ENCODE measurements around the gene AADACL2.

Gene AADACL2

GRCh38 chr3:151733613-151734012, at the start of gene AADACL2:
AADACL2 (plus strand) TSS chr3:151733927; CDS start chr3:151734036, 109 bp downstream.
- H3K4me1 Mint-ChIP-seq = no peaks in the 10 kb centered on the region
- H3K4me3 Mint-ChIP-seq = no peak within 1 kb of the TSS
- ATAC-seq (replicated peaks; ENCODE audit: extremely low read depth, poor library complexity, severe bottlenecking) (no peak), DNase-seq (ENCODE audit: low spot score in 2 of 2) (no peak)
- peaks cover 27% of the 10 kb centered on the region for H3K27me3 Mint-ChIP-seq
- H3K36me3 Mint-ChIP-seq (ENCODE audit: insufficient read depth) = peaks cover 2% of the 10 kb centered on the region
- peaks cover 9% of the 10 kb centered on the region for H3K9me3 Mint-ChIP-seq
- H3K27ac Mint-ChIP-seq (ENCODE audit: low read depth) = no peak within 1 kb of the TSS

DNA sequence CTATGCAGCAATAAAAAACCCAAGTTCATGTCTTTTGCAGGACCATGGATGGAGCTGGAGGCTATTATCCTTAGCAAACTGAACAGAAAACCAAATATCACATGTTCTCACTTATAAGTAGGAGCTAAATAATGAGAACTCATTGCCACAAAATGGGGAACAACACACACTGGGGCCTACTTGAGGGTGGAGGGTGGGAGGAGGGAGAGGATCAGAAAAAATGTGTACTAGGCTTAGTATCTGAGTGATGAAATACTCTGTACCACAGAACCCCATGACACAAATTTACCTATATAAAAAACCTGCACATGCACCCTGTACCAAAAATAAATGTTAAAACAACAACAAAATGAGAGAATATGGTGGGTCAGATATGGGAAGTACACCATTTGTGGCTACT, 49.6 kb upstream of the AADACL2 start:
- peaks cover 35% of the 10 kb centered on the region for H3K27me3 Mint-ChIP-seq

GRCh38 chr3:151686257-151686656, 47.5 kb upstream of the AADACL2 start:
- Mint-ChIP-seq H3K4me1 (no peaks in the 10 kb centered on the region), H3K27ac (ENCODE audit: low read depth) (no peak overlapping the region), H3K27me3 (peaks cover 19% of the 10 kb centered on the region), H3K4me3 (no peak overlapping the region), H3K36me3 (ENCODE audit: insufficient read depth) (no peaks in the 10 kb centered on the region), H3K9me3 (no peaks in the 10 kb centered on the region)
- no peak for ATAC-seq (replicated peaks; ENCODE audit: extremely low read depth, poor library complexity, severe bottlenecking)
- no peak for DNase-seq (ENCODE audit: low spot score in 2 of 2)

More for the DNA sequence above, 49.6 kb upstream of the AADACL2 start:
- Mint-ChIP-seq H3K9me3 (no peaks in the 10 kb centered on the region), H3K4me3 (no peak overlapping the region), H3K36me3 (ENCODE audit: insufficient read depth) (no peaks in the 10 kb centered on the region), H3K27ac (ENCODE audit: low read depth) (no peak overlapping the region), H3K4me1 (no peaks in the 10 kb centered on the region)
- DNase-seq (ENCODE audit: low spot score in 2 of 2) = no peak
- no peak for ATAC-seq (replicated peaks; ENCODE audit: extremely low read depth, poor library complexity, severe bottlenecking)

DNA sequence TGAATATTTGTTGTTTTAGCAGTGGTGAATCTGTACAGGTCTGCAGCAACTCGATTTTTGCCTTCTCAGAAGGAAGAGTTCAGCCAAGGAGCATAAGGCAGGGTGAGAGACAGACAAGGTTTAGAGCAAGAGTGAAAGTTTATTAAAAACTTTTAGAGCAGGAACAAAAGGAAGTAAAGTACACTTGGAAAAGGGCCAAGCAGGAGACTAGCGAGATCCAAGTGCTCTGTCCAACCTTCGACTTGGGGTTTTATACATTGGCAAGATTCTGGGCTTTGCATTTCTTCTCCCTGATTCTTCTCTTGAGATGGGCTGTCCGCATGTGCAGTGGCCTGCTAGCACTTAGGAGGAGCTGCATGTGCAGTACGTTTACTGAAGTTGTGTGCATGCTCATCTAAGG, 46.7 kb upstream of the AADACL2 start:
- no peak overlapping the region for H3K27ac Mint-ChIP-seq (ENCODE audit: low read depth)

DNA sequence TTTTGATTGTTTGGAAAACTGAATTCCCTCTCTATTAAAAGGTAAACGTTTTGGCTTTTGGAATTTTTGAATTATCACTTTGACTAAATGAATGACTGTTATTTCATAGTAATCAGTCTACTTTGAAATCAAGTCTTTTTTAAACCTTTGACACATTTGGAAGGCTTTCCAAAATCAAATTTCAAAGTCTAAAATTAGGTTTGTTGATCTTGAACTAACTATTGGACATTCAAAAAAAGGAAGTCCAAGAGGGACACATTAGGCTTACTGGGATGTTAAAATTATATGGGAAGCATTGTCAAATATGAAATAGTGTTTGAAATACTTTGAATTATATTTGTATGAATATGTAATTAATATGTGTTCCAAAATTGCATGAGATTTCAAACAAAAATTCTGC, 45.2 kb upstream of the AADACL2 start:
- Mint-ChIP-seq H3K36me3 (ENCODE audit: insufficient read depth) (no peaks in the 10 kb centered on the region), H3K27me3 (peaks cover under 1% of the 10 kb centered on the region), H3K27ac (ENCODE audit: low read depth) (no peak overlapping the region), H3K4me1 (no peaks in the 10 kb centered on the region), H3K4me3 (no peak overlapping the region), H3K9me3 (no peaks in the 10 kb centered on the region)
- no peak for ATAC-seq (replicated peaks; ENCODE audit: extremely low read depth, poor library complexity, severe bottlenecking)
- no peak for DNase-seq (ENCODE audit: low spot score in 2 of 2)

More for the DNA sequence above, 46.7 kb upstream of the AADACL2 start:
- no peak overlapping the region for H3K4me3 Mint-ChIP-seq
- no peak for ATAC-seq (replicated peaks; ENCODE audit: extremely low read depth, poor library complexity, severe bottlenecking)
- no peak for DNase-seq (ENCODE audit: low spot score in 2 of 2)
- H3K4me1 Mint-ChIP-seq = no peaks in the 10 kb centered on the region
- peaks cover 11% of the 10 kb centered on the region for H3K27me3 Mint-ChIP-seq
- H3K9me3 Mint-ChIP-seq = no peaks in the 10 kb centered on the region
- H3K36me3 Mint-ChIP-seq (ENCODE audit: insufficient read depth) = no peaks in the 10 kb centered on the region

DNA sequence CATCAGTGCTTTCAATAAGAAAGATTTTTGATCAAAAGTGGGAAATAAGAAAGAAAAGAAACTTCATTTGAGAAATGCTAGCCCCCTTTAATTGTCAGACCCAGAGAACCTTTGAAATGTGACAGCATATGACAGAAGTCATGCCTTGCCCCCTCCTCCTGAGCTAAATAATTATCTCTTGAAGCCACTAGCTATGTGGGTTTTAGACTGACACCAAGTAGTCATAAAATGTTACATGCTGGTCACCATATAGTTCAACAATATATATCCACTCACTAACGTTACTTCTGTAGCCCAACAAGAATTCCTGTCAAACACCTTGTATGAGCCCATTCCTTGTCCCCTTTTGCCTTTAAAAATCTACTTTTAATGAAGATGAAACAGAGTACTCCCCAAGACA, 43.1 kb upstream of the AADACL2 start:
- no peak overlapping the region for H3K4me3 Mint-ChIP-seq
- H3K36me3 Mint-ChIP-seq (ENCODE audit: insufficient read depth) = no peaks in the 10 kb centered on the region
- no peak for DNase-seq (ENCODE audit: low spot score in 2 of 2)
- ATAC-seq (replicated peaks; ENCODE audit: extremely low read depth, poor library complexity, severe bottlenecking) = no peak
- no peaks in the 10 kb centered on the region for H3K4me1 Mint-ChIP-seq
- no peaks in the 10 kb centered on the region for H3K9me3 Mint-ChIP-seq
- no peak overlapping the region for H3K27ac Mint-ChIP-seq (ENCODE audit: low read depth)
- no peaks in the 10 kb centered on the region for H3K27me3 Mint-ChIP-seq

- Mint-ChIP-seq H3K9me3 (peaks cover 6% of the 10 kb centered on the region), H3K27ac (ENCODE audit: low read depth) (no peak overlapping the region), H3K4me1 (no peaks in the 10 kb centered on the region), H3K4me3 (no peak overlapping the region), H3K27me3 (peaks cover 8% of the 10 kb centered on the region), H3K36me3 (ENCODE audit: insufficient read depth) (no peaks in the 10 kb centered on the region)
- no peak for ATAC-seq (replicated peaks; ENCODE audit: extremely low read depth, poor library complexity, severe bottlenecking)
- DNase-seq (ENCODE audit: low spot score in 2 of 2) = no peak
Observed at GRCh38 chr3:151697496-151697895, 36.2 kb upstream of the AADACL2 start.

GRCh38 chr3:151707216-151707615, 26.5 kb upstream of the AADACL2 start:
- H3K27me3 Mint-ChIP-seq = peaks cover 25% of the 10 kb centered on the region
- no peaks in the 10 kb centered on the region for H3K4me1 Mint-ChIP-seq
- no peak for DNase-seq (ENCODE audit: low spot score in 2 of 2)
- no peaks in the 10 kb centered on the region for H3K36me3 Mint-ChIP-seq (ENCODE audit: insufficient read depth)
- ATAC-seq (replicated peaks; ENCODE audit: extremely low read depth, poor library complexity, severe bottlenecking) = no peak
- H3K27ac Mint-ChIP-seq (ENCODE audit: low read depth) = no peak overlapping the region
- H3K9me3 Mint-ChIP-seq = peaks cover 12% of the 10 kb centered on the region
- no peak overlapping the region for H3K4me3 Mint-ChIP-seq

GRCh38 chr3:151708868-151709267, 24.9 kb upstream of the AADACL2 start:
- no peaks in the 10 kb centered on the region for H3K4me1 Mint-ChIP-seq
- no peak overlapping the region for H3K4me3 Mint-ChIP-seq
- DNase-seq (ENCODE audit: low spot score in 2 of 2) = no peak
- no peak overlapping the region for H3K27ac Mint-ChIP-seq (ENCODE audit: low read depth)
- no peak for ATAC-seq (replicated peaks; ENCODE audit: extremely low read depth, poor library complexity, severe bottlenecking)
- H3K36me3 Mint-ChIP-seq (ENCODE audit: insufficient read depth) = no peaks in the 10 kb centered on the region
- peaks cover 25% of the 10 kb centered on the region for H3K27me3 Mint-ChIP-seq
- peaks cover 22% of the 10 kb centered on the region for H3K9me3 Mint-ChIP-seq

- DNase-seq (ENCODE audit: low spot score in 2 of 2) = no peak
- Mint-ChIP-seq H3K27ac (ENCODE audit: low read depth) (no peak overlapping the region), H3K9me3 (peaks cover 22% of the 10 kb centered on the region), H3K36me3 (ENCODE audit: insufficient read depth) (no peaks in the 10 kb centered on the region), H3K27me3 (peaks cover 19% of the 10 kb centered on the region), H3K4me1 (no peaks in the 10 kb centered on the region), H3K4me3 (no peak overlapping the region)
- no peak for ATAC-seq (replicated peaks; ENCODE audit: extremely low read depth, poor library complexity, severe bottlenecking)
Observed at GRCh38 chr3:151709847-151710246, 23.9 kb upstream of the AADACL2 start.

GRCh38 chr3:151721294-151721693, 12.4 kb upstream of the AADACL2 start:
- ATAC-seq (replicated peaks; ENCODE audit: extremely low read depth, poor library complexity, severe bottlenecking) (no peak), DNase-seq (ENCODE audit: low spot score in 2 of 2) (no peak)
- Mint-ChIP-seq H3K36me3 (ENCODE audit: insufficient read depth) (peaks cover 2% of the 10 kb centered on the region), H3K9me3 (peaks cover 5% of the 10 kb centered on the region), H3K4me1 (no peaks in the 10 kb centered on the region), H3K27ac (ENCODE audit: low read depth) (no peak overlapping the region), H3K27me3 (peaks cover 6% of the 10 kb centered on the region), H3K4me3 (no peak overlapping the region)

GRCh38 chr3:151722856-151723255, 10.9 kb upstream of the AADACL2 start:
- peaks cover 6% of the 10 kb centered on the region for H3K27me3 Mint-ChIP-seq
- H3K36me3 Mint-ChIP-seq (ENCODE audit: insufficient read depth) = peaks cover 2% of the 10 kb centered on the region
- no peak for DNase-seq (ENCODE audit: low spot score in 2 of 2)
- H3K4me1 Mint-ChIP-seq = no peaks in the 10 kb centered on the region
- ATAC-seq (replicated peaks; ENCODE audit: extremely low read depth, poor library complexity, severe bottlenecking) = no peak
- H3K27ac Mint-ChIP-seq (ENCODE audit: low read depth) = no peak overlapping the region
- H3K4me3 Mint-ChIP-seq = no peak overlapping the region
- peaks cover 5% of the 10 kb centered on the region for H3K9me3 Mint-ChIP-seq

DNA sequence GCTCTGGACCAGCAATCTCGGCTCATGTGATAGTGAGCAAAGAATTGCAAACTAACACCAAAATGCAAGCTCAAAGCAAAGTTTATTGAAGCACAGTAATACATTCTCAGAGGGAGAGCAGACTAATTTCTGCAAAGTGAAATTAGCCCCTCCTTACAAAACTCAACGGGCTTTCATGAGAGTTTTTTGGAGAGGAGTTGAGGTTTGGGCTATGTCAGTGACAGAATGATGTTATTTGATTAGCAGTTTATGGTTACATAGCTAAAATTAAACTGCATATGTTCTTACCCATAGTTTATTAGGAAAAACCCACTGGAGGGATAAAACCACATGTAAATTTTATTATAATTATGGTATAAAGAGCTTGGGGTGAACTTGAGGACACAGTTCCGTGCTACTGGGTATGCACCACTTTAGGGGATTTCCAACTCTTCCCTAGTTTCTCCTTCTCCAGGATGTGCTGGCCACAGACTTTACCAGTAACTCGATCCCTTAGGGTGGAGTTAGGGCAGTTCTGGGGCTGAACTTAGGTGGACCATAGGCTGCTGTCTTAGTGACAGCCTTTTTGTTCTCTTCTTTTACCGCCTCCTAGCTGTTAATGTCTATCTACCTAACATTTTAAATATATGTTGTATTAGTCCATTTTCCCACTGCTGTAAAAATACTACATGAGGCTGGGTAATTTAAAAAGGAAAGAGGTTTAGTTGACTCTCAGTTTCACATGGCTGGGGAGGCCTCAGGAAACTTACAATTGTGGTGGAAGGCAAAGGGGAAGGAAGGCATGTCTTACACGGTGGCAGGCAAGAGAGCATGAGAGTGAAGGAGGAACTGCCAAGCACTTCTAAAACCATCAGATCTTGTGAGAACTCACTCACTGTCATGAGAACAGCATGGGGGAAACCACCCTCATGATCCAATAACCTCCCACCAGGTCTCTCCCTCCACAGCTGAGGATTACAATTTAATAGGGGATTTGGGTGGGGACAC, 8.9 kb upstream of the AADACL2 start:
- H3K4me3 Mint-ChIP-seq = no peak overlapping the region
- no peaks in the 10 kb centered on the region for H3K4me1 Mint-ChIP-seq
- no peak overlapping the region for H3K27ac Mint-ChIP-seq (ENCODE audit: low read depth)
- ATAC-seq (replicated peaks; ENCODE audit: extremely low read depth, poor library complexity, severe bottlenecking) (no peak), DNase-seq (ENCODE audit: low spot score in 2 of 2) (no peak)
- peaks cover 4% of the 10 kb centered on the region for H3K36me3 Mint-ChIP-seq (ENCODE audit: insufficient read depth)
- H3K27me3 Mint-ChIP-seq = peaks cover 7% of the 10 kb centered on the region
- peaks cover 5% of the 10 kb centered on the region for H3K9me3 Mint-ChIP-seq

All from central memory CD8-positive, alpha-beta T cell (primary cell).